H1 (cell line): ENCODE results near the gene SPOCK2. TPM values are rescaled to one million over a fixed set of nuclear protein-coding genes. Genes with fewer than 3 reads are reported as not detected.

Experiments
- CTCF ChIA-PET: fragments of 300-600 bp; sonication (Branson Sonifier 250); formaldehyde crosslinking; loops from one replicate; lab custom pipeline; 2021; ENCODE audit not compliant: partially characterized antibody; lab: Charles Lee
- POLR2A ChIA-PET: fragments of 300-600 bp; sonication (Branson Sonifier 250); formaldehyde crosslinking; loops from one replicate; lab custom pipeline; 2021; ENCODE audit warnings: inconsistent platforms; ENCODE audit not compliant: partially characterized antibody; lab: Charles Lee
- DNase-seq, 2 experiments: peaks; one replicate each; pipeline versions ENCODE4 v3.0.0 to v3.0.0-alpha.2; 2010 to 2022; ENCODE audit warnings: low spot score in 2 of 2, low read depth in 1 of 2, mixed read lengths in 1 of 2
- FAIRE-seq: peaks from 2 replicates; lab custom pipeline; 2011; peaks lifted over from hg19 to GRCh38; lab: Jason Lieb, UNC
- H2AFZ ChIP-seq: 2 replicates; pipeline ENCODE4 v1.8.1; 2012; ENCODE audit warnings: low read length, inconsistent platforms
- H2AK5ac ChIP-seq: 2 replicates; pipeline ENCODE4 v1.6.1; 2013; ENCODE audit warnings: low read depth, low read length
- H2BK120ac ChIP-seq: replicated peaks from 2 replicates; pipeline ENCODE3; 2013; ENCODE audit warnings: low read depth, low read length, inconsistent platforms
- H2BK12ac ChIP-seq: 2 replicates; pipeline ENCODE4 v1.6.1; 2013; ENCODE audit warnings: low read depth, low read length
- H2BK15ac ChIP-seq: 2 replicates; pipeline ENCODE4 v1.6.1; 2013; ENCODE audit warnings: low read length
- H2BK20ac ChIP-seq: 2 replicates; pipeline ENCODE4 v1.6.1; 2013; ENCODE audit warnings: low read length
- H2BK5ac ChIP-seq: 2 replicates; pipeline ENCODE4 v1.6.1; 2013; ENCODE audit warnings: low read depth, low read length
- H3K14ac ChIP-seq: 2 replicates; pipeline ENCODE4 v1.6.1; 2013; ENCODE audit warnings: inconsistent platforms; ENCODE audit not compliant: insufficient read length
- H3K18ac ChIP-seq: 2 replicates; pipeline ENCODE4 v1.6.1; 2013; ENCODE audit warnings: low read length; ENCODE audit errors: extremely low read depth
- H3K23ac ChIP-seq: 2 replicates; pipeline ENCODE4 v1.6.1; 2013; ENCODE audit warnings: inconsistent platforms; ENCODE audit not compliant: insufficient read length
- H3K23me2 ChIP-seq: 2 replicates; pipeline ENCODE4 v1.6.1; 2013; ENCODE audit warnings: low read depth, low read length
- H3K27ac ChIP-seq: 2 replicates; pipeline ENCODE4 v1.6.1; 2011; ENCODE audit warnings: low read depth, low read length, inconsistent platforms
- H3K27me3 ChIP-seq, 4 experiments: replicated peaks in 1 of 4; 1 replicate in 1 of 4; 2 replicates in 3 of 4; pipeline versions ENCODE4 v1.6.1 to v1.8.1; 2011 to 2013; ENCODE audit warnings: low read length in 3 of 4, mild to moderate bottlenecking in 3 of 4, inconsistent platforms in 2 of 4, mixed read lengths in 2 of 4, moderate library complexity in 1 of 4; ENCODE audit not compliant: control insufficient read depth in 3 of 4, insufficient read depth in 3 of 4; ENCODE audit errors: extremely low read depth in 1 of 4
- H3K36me3 ChIP-seq, 4 experiments: 2 replicates each; pipeline versions ENCODE4 v1.6.1 to v1.8.1; 2011 to 2013; ENCODE audit warnings: mild to moderate bottlenecking in 4 of 4, low read length in 3 of 4, moderate library complexity in 2 of 4, control low read depth in 1 of 4, inconsistent platforms in 1 of 4; ENCODE audit not compliant: insufficient read depth in 4 of 4, control insufficient read depth in 2 of 4
- H3K4ac ChIP-seq: replicated peaks from 2 replicates; pipeline ENCODE3; 2013; ENCODE audit warnings: low read length, low read depth, mixed read lengths, inconsistent platforms; ENCODE audit not compliant: insufficient read length
- H3K4me1 ChIP-seq, 4 experiments: replicated peaks in 1 of 4; 1 replicate in 1 of 4; 2 replicates in 3 of 4; pipeline versions ENCODE4 v1.6.1 to v1.8.1; 2011 to 2013; ENCODE audit warnings: low read length in 3 of 4, inconsistent platforms in 2 of 4, mixed read lengths in 1 of 4; ENCODE audit not compliant: insufficient read depth in 4 of 4, control insufficient read depth in 3 of 4
- H3K4me2 ChIP-seq, 2 experiments: 2 replicates each; pipeline versions ENCODE4 v1.6.1 to v1.8.1; 2011 to 2013; ENCODE audit warnings: low read depth in 2 of 2, low read length in 2 of 2, control low read depth in 1 of 2, inconsistent platforms in 1 of 2, mild to moderate bottlenecking in 1 of 2; ENCODE audit not compliant: insufficient read depth in 1 of 2
- H3K4me3 ChIP-seq, 4 experiments: fragments of 200-600, 300-600 bp in 1 of 4; sonication (generic), shearing (Covaris generic), sonication (Bioruptor Twin) in 1 of 4; 2 replicates each; pipeline versions ENCODE4 v1.5.1 to v1.8.1; 2011 to 2016; ENCODE audit warnings: low read length in 4 of 4, low read depth in 3 of 4, control low read depth in 2 of 4, inconsistent platforms in 2 of 4, mild to moderate bottlenecking in 2 of 4, mixed read lengths in 1 of 4, moderate library complexity in 1 of 4; ENCODE audit not compliant: insufficient read depth in 2 of 4; ENCODE audit errors: extremely low read depth in 1 of 4
- H3K56ac ChIP-seq: replicated peaks from 2 replicates; pipeline ENCODE3; 2013; ENCODE audit warnings: low read depth, mild to moderate bottlenecking, mixed read lengths, low read length, inconsistent platforms; ENCODE audit not compliant: insufficient read length
- H3K79me1 ChIP-seq: 2 replicates; pipeline ENCODE4 v1.6.1; 2013; ENCODE audit warnings: low read depth, low read length, control low read depth
- H3K79me2 ChIP-seq, 2 experiments: 2 replicates each; pipeline versions ENCODE4 v1.6.1 to v1.8.1; 2012 to 2013; ENCODE audit warnings: low read length in 2 of 2, mild to moderate bottlenecking in 2 of 2, inconsistent platforms in 1 of 2; ENCODE audit not compliant: insufficient read depth in 2 of 2, control insufficient read depth in 1 of 2
- H3K9ac ChIP-seq, 4 experiments: replicated peaks in 1 of 4; 1 replicate in 1 of 4; 2 replicates in 3 of 4; pipeline versions ENCODE4 v1.6.1 to v1.8.1; 2011 to 2013; ENCODE audit warnings: low read depth in 3 of 4, low read length in 3 of 4, control low read depth in 2 of 4, mild to moderate bottlenecking in 2 of 4, moderate library complexity in 2 of 4, inconsistent platforms in 1 of 4; ENCODE audit errors: extremely low read depth in 1 of 4
- H3K9me3 ChIP-seq, 2 experiments: 2 replicates each; pipeline versions ENCODE4 v1.6.1 to v1.8.1; 2012 to 2013; ENCODE audit warnings: mild to moderate bottlenecking in 2 of 2, moderate library complexity in 2 of 2, control low read depth in 1 of 2, inconsistent platforms in 1 of 2, low read depth in 1 of 2, low read length in 1 of 2, mixed read lengths in 1 of 2; ENCODE audit not compliant: insufficient read depth in 2 of 2
- H4K20me1 ChIP-seq, 2 experiments: replicated peaks in 1 of 2; 2 replicates each; pipeline versions ENCODE3 to v1.8.1; 2011 to 2013; ENCODE audit warnings: inconsistent platforms in 2 of 2, low read length in 2 of 2, mild to moderate bottlenecking in 1 of 2; ENCODE audit not compliant: insufficient read depth in 2 of 2, control insufficient read depth in 1 of 2
- H4K5ac ChIP-seq: 2 replicates; pipeline ENCODE4 v1.6.1; 2013; ENCODE audit warnings: low read length, low read depth, mixed read lengths, inconsistent platforms; ENCODE audit not compliant: insufficient read length
- H4K8ac ChIP-seq: 2 replicates; pipeline ENCODE4 v1.8.0; 2013; ENCODE audit warnings: mild to moderate bottlenecking, moderate library complexity, low read length, inconsistent platforms; ENCODE audit not compliant: insufficient read depth; ENCODE audit errors: extremely low read depth
- H4K91ac ChIP-seq: replicated peaks from 2 replicates; pipeline ENCODE3; 2013; ENCODE audit warnings: low read length, mixed read lengths, inconsistent platforms; ENCODE audit not compliant: insufficient read length
- POU5F1 ChIP-seq: IDR thresholded peaks from 2 replicates; pipeline ENCODE4 v1.6.1; 2011; ENCODE audit warnings: low read depth, mild to moderate bottlenecking, low read length, moderate library complexity
- WGBS, 2 experiments: shearing (Covaris generic) in 1 of 2; methylation state at CpG; one replicate each; pipeline versions ENCODE4 v1.1.6 to v1.1.7; 2013 to 2015; ENCODE audit warnings: low lambda C conversion rate in 2 of 2, mixed read lengths in 2 of 2, inconsistent platforms in 1 of 2, low coverage in 1 of 2, missing lambda C conversion rate in 1 of 2; ENCODE audit not compliant: insufficient replicate concordance in 2 of 2, insufficient coverage in 1 of 2, insufficient read length in 1 of 2; ENCODE audit errors: extremely low coverage in 1 of 2, missing lambda C conversion rate in 1 of 2; 5-methylcytosine and 5-hydroxymethylcytosine counted together
- polyA plus RNA-seq, 7 experiments: library from polyadenylated mRNA; depleted of rRNA in 3 of 7; stranded (reverse) in 5 of 7; unstranded in 2 of 7; fragments of >200 nt in 5 of 7; fragments of 200-250 nt in 2 of 7; gene quantifications; 1 replicate in 5 of 7; 2 replicates in 1 of 7; 4 replicates in 1 of 7; pipeline versions ENCODE4 v1.2.1 to v1.2.3, GENCODE V29; 2011 to 2013; ENCODE audit warnings: missing spikeins in 2 of 7, mixed read lengths in 2 of 7
- total RNA-seq: library from RNA; stranded (reverse); fragmentation: NEBNext Ultra II Directional; extraction: Animal tissue kit (Norgen Biotek cat#: 25700); gene quantifications from 2 replicates; pipeline ENCODE4 v1.2.1, GENCODE V29; 2021

Gene SPOCK2
- total and polyA plus RNA-seq, 2 of the 8 experiments (the other 6 are each of a cell fraction or from before 2014, with no cell fraction given) = 1.5 to 1.9 TPM

DNA sequence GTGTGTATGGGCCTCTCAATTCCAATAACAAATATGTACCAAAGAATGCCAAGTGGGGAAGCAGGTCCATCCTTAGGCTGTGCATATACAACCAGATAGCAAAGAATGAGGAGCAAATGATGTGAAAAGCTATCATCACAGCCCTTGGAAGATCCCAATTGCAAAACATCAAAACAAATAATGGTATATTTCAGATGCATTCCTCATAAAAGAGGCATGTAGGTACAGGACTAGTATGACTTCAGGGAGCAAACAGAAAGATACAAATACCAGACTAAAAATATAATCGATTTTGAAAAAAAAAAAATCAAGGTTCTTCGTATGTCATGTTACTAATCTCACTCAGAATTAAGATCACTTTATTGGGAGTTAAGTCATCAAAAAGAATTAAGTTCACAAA lies 18.5 kb upstream of the SPOCK2 start:
- Histone ChIP-seq H3K9ac (no peak overlapping the region), H3K79me1 (no peaks in the 10 kb centered on the region), H2BK20ac (no peak overlapping the region), H2AFZ (no peak overlapping the region), H4K8ac (no peak overlapping the region), H4K20me1 (no peaks in the 10 kb centered on the region), H3K4ac (no peak overlapping the region), H2AK5ac (no peak overlapping the region), H3K27ac (no peak overlapping the region), H3K27me3 (no peaks in the 10 kb centered on the region), H2BK120ac (no peak overlapping the region), H2BK5ac (no peak overlapping the region), H3K14ac (no peak overlapping the region), H3K56ac (no peak overlapping the region), H4K91ac (no peak overlapping the region), H3K4me1 (no peaks in the 10 kb centered on the region), H3K79me2 (no peaks in the 10 kb centered on the region), H3K36me3 (no peaks in the 10 kb centered on the region; a peak in 2 of 8 replicates), H3K9me3 (no peaks in the 10 kb centered on the region), H3K18ac (no peak overlapping the region), H3K4me2 (no peak overlapping the region), H2BK15ac (no peak overlapping the region), H2BK12ac (no peak overlapping the region), H3K23me2 (no peaks in the 10 kb centered on the region), H4K5ac (no peak overlapping the region), H3K4me3 (no peak overlapping the region), H3K23ac (no peak overlapping the region)
- POLR2A ChIA-PET = interaction anchor here (1.1 kb wide), 1 partner anchor 32 kb away, joined by 4 read pairs; no protein-coding TSS in a partner anchor
- no peak for TF ChIP-seq POU5F1
- no peak for FAIRE-seq
- CTCF ChIA-PET = no interaction called here
- WGBS, 2 experiments = 90% methylated on average over 2 of the region's 2 CpGs; no CpG with 5 or more reads in 1 of the 2 experiments
- no peak for DNase-seq
